HG02884 (cell line): ENCODE results near the gene PRKCE.

Experiments used
- ATAC-seq: cut with Tn5 transposase; IDR thresholded peaks from one replicate; pipeline ENCODE4 v1.9.1; 2021; ENCODE audit warnings: mild to moderate bottlenecking, moderate library complexity; ENCODE audit not compliant: unreplicated experiment

Gene PRKCE

DNA sequence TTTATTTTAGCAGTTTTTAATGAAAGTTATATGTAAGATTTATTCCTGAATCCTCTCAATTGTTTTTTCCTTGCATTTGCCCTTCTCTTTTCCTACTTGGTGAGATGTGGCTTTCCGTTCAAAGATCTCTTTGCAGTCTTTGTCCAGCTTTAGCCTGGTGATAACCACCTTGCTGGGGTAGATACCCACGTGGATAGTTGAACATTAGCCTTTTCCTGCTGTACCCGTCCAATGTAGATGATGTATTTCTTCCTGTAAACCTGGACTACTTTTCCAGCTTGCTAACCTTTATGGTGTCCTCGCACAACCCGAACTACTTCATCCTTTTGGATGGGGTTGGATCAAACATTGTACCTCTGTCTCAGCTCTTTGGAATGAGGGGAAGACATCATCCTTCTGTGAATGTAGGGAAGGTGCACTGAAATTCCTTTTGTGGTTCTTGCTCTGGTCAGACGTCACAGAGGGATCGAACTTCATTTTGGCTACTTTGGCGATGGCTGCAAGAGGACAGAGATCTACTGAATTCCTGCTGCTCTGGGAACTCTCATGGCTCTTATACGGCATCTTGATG, 352.5 kb downstream of the PRKCE start:
- no peak for ATAC-seq

DNA sequence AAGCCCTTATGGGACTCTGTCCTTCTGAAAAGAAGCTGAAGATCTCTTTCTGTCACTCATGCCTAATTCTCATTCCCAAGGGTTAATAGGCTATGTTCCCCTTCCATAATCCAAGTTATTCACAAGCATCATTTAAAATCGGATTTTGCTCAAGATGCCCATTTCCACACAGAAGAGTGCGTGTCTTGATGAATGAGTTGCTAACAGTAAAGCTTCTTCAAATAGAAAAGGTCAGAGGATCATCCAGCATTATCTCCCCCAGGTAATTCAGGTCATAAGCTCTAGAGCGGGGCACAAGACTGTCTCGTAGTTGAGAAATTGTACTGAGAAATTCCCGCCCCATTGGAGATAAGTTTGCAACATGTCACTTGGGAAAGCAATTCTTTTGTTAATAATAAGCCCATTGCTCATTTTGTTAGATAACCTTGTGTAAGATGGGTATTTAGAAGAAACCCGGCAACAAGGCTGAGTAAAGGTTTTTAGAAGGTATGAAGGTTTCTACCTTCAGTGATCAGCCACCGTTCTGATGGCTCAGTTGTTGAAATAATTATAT, 355.1 kb downstream of the PRKCE start:
- no peak for ATAC-seq

DNA sequence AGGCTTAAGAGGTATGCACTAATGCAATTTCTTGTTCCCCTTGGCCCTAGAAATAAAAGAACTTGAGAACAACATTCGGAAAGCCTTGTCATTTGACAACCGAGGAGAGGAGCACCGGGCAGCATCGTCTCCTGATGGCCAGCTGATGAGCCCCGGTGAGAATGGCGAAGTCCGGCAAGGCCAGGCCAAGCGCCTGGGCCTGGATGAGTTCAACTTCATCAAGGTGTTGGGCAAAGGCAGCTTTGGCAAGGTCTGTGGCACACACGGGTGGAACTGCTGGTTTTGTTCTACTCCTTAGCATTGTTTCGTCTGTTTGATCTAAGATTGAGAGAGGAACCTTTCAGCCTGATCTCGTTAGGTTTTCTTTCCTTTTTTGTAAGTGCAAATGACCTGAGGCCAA, 355.9 kb downstream of the PRKCE start:
- no peak for ATAC-seq

DNA sequence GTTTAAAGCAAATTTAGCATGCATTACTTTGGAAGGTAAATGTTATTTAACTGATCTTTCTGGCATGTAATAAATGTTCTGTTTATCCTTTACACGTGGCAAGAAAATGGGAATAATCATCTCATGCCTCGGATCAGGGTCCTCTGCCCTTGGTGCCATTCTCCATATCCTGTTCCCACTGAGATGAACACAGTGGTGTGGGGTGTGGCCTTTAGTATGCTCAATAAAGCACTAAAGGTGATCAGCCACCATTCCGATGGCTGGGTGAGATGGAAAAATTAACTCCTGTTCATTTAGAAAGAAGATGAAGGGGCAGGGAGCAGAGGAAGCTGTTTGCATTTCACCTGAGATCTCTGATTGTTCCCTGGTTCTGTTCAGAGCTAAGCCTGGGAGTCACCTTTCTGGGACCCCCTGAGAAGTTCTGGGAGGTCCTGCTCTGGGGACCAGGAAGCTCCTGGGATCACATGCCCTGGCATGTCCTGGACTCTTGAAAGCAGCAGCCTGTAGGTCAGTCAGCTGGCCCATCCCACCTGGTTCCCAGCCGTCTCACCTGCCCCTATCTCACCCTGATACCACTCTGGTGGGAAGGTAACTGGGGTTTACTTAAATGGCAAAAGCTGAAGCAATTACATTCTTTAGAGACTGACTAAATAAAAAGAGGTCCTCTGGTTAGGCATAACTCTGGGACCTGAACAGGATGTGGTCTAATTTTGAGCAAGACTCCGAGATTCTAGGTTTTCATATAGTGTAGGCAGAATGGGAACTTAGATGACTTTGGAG, 356.8 kb downstream of the PRKCE start:
- no peak for ATAC-seq

DNA sequence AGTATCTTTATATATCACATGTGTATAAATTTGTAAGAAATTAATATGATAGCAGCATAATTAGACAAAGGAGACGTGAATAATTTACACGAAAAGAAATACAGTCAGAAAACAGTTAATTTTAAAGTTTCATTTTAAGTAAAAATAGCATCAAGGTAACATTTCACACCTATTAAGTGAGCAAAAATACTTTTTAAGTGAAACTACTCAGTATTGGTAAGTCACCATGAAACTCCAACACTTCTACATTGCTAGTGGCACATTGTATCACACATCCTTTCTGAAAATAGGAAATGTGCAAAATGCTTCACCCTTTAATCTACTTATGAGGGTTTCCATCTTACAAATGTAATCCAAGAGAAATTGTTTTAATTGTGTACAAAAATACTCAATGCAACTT, 357.8 kb downstream of the PRKCE start:
- ATAC-seq = no peak

GRCh38 chr2:46009772-46010171, 358.3 kb downstream of the PRKCE start:
- ATAC-seq = no peak

- no peak for ATAC-seq
Observed at GRCh38 chr2:46010223-46010924, 358.9 kb downstream of the PRKCE start.

GRCh38 chr2:46010925-46011490, 359.5 kb downstream of the PRKCE start:
- no peak for ATAC-seq

DNA sequence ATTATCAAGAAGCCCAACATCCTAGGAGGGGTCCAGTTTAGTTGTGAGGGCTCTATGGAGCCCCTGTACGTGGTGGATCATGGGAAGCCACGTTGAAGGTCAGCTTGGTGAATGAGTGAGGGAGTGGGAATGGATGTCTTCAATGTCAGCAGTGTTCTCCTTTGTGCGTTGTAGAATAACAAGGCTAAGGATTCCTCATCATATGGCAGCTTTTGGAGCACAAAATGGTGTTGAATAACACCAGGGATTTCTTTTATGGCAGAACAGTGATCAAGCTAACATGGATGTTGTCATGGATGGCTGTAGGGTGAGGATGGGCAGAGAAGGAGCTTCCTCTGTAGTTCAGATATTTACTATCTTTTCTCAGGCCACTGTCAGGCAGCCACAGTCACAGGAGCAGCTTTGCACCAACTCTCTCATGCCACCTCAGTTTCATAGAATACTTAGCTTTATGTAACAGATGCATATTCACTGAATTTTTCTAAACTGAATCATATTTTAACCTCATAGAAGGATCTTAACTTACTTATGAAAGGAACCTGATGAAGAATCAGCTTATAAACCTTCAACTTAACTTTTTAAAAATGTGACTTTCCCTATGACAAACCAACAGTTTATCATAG, 361.3 kb downstream of the PRKCE start:
- no peak for ATAC-seq

DNA sequence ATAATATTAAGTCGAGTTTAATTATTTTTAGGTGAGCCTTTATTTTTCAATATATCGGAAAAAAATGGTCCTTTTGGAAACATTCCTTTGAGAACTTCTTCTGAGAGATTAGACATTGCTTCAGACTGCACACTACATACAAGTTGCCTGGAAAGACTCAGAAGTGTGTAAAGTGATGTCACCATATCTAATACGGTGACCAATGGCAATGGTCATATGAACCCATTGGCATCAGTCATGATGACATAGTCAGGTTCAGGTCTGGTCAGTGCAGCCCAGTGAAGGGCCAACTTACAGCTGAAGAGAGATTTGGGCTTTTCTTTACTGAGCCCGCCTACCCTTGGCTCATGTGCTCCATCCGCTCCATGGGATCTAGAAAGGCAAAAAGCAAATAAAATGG, 362.3 kb downstream of the PRKCE start:
- ATAC-seq = no peak

GRCh38 chr2:46014911-46015654, 363.6 kb downstream of the PRKCE start:
- no peak for ATAC-seq

- no peak for ATAC-seq
Observed at GRCh38 chr2:46015671-46016070, 364.2 kb downstream of the PRKCE start.

DNA sequence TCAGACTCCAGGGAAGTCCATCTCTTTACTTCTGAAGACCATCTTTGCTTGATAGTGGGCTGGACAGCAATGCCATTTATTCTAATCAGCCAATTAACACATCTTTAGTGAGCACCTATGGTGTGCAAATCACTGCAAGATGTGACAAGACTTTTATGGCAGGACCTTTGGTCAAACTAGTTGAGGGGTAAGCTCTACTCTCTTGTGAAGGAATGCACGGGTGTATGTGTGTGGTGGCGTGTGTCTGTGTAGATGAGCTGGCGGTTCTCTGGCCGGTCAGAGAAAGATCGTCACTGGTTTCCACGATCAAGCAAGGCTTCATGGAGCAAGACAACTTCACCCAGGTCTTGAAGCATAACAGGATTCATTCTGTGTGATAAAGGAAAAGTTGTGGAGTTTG, 364.6 kb downstream of the PRKCE start:
- no peak for ATAC-seq

DNA sequence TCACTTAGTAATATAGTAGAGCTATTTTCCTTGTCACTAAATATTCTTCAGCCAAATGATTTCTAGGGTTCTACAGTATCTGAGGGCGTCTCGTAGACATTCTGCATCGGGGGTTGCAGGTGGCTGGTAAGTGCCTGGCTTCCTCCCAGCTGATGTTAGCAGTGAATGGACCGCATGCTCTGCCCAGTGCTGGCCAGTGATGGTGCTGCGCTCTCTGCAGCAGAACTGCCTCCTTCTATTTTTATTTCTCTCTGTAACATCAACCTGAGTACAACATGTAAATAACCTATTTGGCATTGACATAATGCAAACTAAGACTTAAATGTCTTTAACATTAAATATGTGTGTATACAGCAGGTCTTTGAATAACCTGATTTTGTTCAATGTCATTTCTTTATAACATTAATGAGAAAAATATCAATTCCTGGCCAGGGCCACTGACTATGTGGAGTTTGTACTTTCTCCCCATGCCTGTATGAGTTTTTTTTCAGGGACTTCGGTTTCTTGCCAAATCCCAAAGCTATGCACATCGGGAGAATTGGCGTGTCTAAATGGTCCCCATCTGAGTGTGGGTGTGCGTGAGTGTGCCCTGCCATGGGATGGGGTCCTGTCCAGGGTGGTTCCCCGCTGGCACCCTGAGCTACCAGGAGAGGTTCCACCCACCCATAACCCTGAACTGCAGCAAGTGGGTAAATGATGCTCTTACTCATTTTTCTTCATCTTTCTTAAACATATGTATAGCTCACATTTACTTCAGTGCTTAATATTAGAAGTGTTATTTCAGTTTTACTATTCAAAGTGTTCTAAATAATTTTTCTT, 367.5 kb downstream of the PRKCE start:
- no peak for ATAC-seq

DNA sequence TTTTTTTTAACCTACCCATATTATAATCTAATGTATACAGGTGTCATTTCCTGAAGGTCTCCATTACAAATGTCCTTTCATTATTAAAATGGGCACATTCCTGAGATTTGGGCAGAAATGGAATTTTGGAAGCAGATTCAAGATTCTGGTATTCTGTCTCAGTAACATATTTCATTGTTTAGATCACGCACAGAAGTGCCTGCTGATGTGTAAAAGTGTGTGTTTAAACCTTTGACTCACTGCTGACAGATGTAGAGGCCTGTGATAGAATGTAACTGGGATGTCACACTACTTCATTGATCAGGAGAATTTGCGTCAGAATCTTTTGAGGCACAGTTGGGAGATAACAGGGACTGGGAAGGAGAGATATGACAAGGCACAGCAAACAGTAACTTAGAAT, 368.9 kb downstream of the PRKCE start:
- no peak for ATAC-seq

DNA sequence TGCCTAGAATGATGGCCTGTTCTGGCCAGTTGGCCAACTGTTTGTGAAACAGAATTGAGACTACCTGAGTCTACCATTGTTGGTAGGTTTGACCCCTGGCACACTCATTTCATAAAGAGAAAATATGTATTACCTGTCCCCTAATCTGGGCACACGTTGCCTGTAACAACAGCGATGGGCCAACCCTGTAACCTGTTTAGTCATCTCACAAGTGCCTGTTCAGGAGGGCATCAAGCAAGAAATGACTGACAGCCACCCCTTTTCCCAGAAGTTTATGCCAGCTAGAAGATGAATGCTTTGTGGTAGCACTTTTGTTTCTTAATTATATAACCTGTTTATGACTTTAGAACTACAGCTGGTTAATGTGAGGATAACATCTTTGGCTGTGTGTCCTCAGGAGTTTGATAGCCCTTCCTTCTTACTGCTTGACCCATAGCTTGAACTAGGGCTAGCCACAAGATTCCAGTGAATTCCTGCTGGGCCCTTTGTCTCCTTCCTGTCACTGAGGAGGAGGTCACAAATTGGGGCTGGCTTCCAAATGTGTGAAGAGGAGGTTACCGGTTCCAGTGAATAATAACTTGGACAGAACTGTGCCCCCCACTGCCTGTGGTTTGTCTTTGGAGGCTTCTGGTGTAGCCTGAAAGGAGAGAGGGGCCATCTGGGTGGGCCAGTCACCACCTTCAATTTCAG, 371.8 kb downstream of the PRKCE start:
- no peak for ATAC-seq

- ATAC-seq = no peak
Observed at GRCh38 chr2:46024146-46024779, 372.8 kb downstream of the PRKCE start.

DNA sequence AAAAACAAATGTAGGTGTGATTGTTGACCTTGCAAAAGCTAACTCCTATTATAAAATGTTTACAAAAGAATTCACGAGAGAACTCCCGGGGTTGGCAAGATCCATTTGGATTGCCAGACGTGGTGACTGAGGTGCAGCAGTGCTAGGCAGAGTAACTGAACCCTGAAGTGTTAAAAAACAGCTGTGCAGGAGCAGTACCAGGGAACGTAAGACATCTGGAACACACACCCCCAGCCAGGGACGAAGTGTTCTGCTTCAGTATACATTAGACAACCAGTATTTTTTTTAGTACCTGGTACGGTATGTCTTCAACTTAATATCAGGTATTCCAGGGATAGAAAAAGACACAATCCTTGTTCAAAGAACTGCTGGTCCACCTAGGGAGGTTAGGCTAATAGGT, 373.6 kb downstream of the PRKCE start:
- no peak for ATAC-seq

- ATAC-seq = no peak
Observed at GRCh38 chr2:46025676-46026075, 374.2 kb downstream of the PRKCE start.
